Measurements from ENCODE around the gene MPRIP. TPM values are rescaled to one million over a fixed set of nuclear protein-coding genes. Genes with fewer than 3 reads are reported as not detected.

Gene MPRIP
- polyA plus RNA-seq, 1 of the 3 experiments (the other 2 are of a cell fraction) = 64.4 TPM

DNA sequence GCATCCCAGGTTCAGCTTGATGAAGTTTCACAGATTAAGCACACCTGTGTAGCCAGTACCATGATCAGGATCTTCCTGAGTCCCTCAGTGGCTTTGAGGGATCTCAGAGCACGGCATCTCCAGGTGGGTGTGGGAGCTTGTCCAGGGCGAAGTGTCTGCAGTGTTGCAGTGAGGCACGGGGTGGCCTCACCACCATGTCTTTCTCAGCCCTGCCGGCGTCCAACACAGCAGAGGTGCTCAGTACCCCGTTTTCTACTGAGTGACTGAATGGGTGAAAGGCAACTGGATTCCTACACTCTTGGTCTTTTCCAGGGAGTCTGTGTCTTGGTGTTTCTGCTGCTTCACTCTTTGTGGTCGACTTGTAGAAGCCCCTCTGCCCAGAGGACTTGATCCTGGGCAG, 63.7 kb downstream of the MPRIP start:
- Histone ChIP-seq H4K20me1 (ENCODE audit: insufficient read depth) (peaks cover 91% of the 10 kb centered on the region), H3K9me2 (no peaks in the 10 kb centered on the region), H3K4me3 (ENCODE audit: low read depth in 2 of 2, low read length in 1 of 2) (no peak overlapping the region), H3K9ac (no peak overlapping the region), H3K36me3 (replicated peaks in 1 of 2; ENCODE audit: control insufficient read depth in 1 of 2, insufficient read depth in 2 of 2, low read length in 1 of 2) (peaks cover 10% of the 10 kb centered on the region in 2 experiments), H3F3A (replicated peaks; ENCODE audit: insufficient read depth) (no peaks in the 10 kb centered on the region), H3K79me2 (ENCODE audit: insufficient read depth) (peaks cover 88% of the 10 kb centered on the region), H3K27ac (ENCODE audit: low read depth in 2 of 2, low read length in 1 of 2) (no peak overlapping the region; a peak in 1 of 4 replicates), H3K4me2 (no peak overlapping the region), H3K9me3 (no peaks in the 10 kb centered on the region), H3K27me3 (ENCODE audit: insufficient read depth) (no peaks in the 10 kb centered on the region), H2AFZ (ENCODE audit: low read depth) (no peak overlapping the region), H3K4me1 (ENCODE audit: control insufficient read depth in 1 of 2, insufficient read depth in 2 of 2, low read depth in 1 of 2, low read length in 1 of 2) (peaks cover 0 to 40% of the 10 kb centered on the region in 2 experiments; a peak in 1 of 4 replicates)
- no peak for DNase-seq
- ChIA-PET POLR2A (no interaction called here), CTCF (interaction anchor here (1.3 kb wide), 1 partner anchor 108 kb away, joined by 3 read pairs; no protein-coding TSS in a partner anchor)
- TF ChIP-seq RXRA (IDR thresholded peaks at IDR 0.05; ENCODE audit: borderline replicate concordance, low read depth) (no peak), MXI1 (IDR thresholded peaks at IDR 0.05; ENCODE audit: low read depth, low read length) (no peak), RAD21 (IDR thresholded peaks at IDR 0.05; ENCODE audit: low read length) (no peak), REST (IDR thresholded peaks at IDR 0.05; ENCODE audit: low read depth, low read length) (no peak), FOXJ3 (CRISPR knock-in tag; IDR thresholded peaks at IDR 0.05) (no peak), TEAD4 (IDR thresholded peaks at IDR 0.05; ENCODE audit: borderline replicate concordance, insufficient read depth) (no peak), EZH2phosphoT487 (IDR thresholded peaks at IDR 0.05; ENCODE audit: borderline replicate concordance, low read depth) (no peak), GABPA (IDR thresholded peaks at IDR 0.05; ENCODE audit: low read depth) (no peak), ELF1 (IDR thresholded peaks at IDR 0.05) (no peak), FOXM1 (IDR thresholded peaks at IDR 0.05; ENCODE audit: low read depth) (no peak), RFX5 (IDR thresholded peaks at IDR 0.05; ENCODE audit: low read length) (no peak), JUND (IDR thresholded peaks at IDR 0.05) (no peak), TCF12 (IDR thresholded peaks at IDR 0.05) (no peak), TAF1 (IDR thresholded peaks at IDR 0.05; ENCODE audit: borderline replicate concordance, low read depth, low read length) (no peak), POLR2AphosphoS5 (IDR thresholded peaks at IDR 0.05; ENCODE audit: low read depth, low read length) (no peak)
- TF ChIP-seq, protein P1, sequence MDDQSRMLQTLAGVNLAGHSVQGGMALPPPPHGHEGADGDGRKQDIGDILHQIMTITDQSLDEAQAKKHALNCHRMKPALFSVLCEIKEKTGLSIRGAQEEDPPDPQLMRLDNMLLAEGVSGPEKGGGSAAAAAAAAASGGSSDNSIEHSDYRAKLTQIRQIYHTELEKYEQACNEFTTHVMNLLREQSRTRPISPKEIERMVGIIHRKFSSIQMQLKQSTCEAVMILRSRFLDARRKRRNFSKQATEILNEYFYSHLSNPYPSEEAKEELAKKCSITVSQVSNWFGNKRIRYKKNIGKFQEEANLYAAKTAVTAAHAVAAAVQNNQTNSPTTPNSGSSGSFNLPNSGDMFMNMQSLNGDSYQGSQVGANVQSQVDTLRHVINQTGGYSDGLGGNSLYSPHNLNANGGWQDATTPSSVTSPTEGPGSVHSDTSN (IDR thresholded peaks at IDR 0.05) = no peak
- TF ChIP-seq, protein P2, sequence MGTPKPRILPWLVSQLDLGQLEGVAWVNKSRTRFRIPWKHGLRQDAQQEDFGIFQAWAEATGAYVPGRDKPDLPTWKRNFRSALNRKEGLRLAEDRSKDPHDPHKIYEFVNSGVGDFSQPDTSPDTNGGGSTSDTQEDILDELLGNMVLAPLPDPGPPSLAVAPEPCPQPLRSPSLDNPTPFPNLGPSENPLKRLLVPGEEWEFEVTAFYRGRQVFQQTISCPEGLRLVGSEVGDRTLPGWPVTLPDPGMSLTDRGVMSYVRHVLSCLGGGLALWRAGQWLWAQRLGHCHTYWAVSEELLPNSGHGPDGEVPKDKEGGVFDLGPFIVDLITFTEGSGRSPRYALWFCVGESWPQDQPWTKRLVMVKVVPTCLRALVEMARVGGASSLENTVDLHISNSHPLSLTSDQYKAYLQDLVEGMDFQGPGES (IDR thresholded peaks at IDR 0.05; ENCODE audit: low read depth, low read length) = no peak
- TF ChIP-seq, protein P3, sequence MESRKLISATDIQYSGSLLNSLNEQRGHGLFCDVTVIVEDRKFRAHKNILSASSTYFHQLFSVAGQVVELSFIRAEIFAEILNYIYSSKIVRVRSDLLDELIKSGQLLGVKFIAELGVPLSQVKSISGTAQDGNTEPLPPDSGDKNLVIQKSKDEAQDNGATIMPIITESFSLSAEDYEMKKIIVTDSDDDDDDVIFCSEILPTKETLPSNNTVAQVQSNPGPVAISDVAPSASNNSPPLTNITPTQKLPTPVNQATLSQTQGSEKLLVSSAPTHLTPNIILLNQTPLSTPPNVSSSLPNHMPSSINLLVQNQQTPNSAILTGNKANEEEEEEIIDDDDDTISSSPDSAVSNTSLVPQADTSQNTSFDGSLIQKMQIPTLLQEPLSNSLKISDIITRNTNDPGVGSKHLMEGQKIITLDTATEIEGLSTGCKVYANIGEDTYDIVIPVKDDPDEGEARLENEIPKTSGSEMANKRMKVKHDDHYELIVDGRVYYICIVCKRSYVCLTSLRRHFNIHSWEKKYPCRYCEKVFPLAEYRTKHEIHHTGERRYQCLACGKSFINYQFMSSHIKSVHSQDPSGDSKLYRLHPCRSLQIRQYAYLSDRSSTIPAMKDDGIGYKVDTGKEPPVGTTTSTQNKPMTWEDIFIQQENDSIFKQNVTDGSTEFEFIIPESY (IDR thresholded peaks at IDR 0.05; ENCODE audit: borderline replicate concordance, low read depth) = no peak
- TF ChIP-seq, protein P4, sequence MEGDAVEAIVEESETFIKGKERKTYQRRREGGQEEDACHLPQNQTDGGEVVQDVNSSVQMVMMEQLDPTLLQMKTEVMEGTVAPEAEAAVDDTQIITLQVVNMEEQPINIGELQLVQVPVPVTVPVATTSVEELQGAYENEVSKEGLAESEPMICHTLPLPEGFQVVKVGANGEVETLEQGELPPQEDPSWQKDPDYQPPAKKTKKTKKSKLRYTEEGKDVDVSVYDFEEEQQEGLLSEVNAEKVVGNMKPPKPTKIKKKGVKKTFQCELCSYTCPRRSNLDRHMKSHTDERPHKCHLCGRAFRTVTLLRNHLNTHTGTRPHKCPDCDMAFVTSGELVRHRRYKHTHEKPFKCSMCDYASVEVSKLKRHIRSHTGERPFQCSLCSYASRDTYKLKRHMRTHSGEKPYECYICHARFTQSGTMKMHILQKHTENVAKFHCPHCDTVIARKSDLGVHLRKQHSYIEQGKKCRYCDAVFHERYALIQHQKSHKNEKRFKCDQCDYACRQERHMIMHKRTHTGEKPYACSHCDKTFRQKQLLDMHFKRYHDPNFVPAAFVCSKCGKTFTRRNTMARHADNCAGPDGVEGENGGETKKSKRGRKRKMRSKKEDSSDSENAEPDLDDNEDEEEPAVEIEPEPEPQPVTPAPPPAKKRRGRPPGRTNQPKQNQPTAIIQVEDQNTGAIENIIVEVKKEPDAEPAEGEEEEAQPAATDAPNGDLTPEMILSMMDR (IDR thresholded peaks at IDR 0.05) = no peak
- WGBS (ENCODE audit: low lambda C conversion rate) = 94% methylated on average over 6 of the region's 7 CpGs
